CD14-positive monocyte (primary cell): ENCODE data around the gene PTGS1. TPM values are rescaled to one million over a fixed set of nuclear protein-coding genes. Genes with fewer than 3 reads are reported as not detected.
"Not testable (repeated sequence)": the region's sequence is repeated elsewhere in the genome, so short reads cannot be mapped to it uniquely, and the experiment has no call there.

Experiments
- DNase-seq, 3 donors: peaks; one replicate each; pipeline ENCODE4 v3.0.0-alpha.2; 2011 to 2022
- H2AFZ ChIP-seq: 2 replicates; pipeline ENCODE4 v1.6.0; 2012; ENCODE audit warnings: mild to moderate bottlenecking, low read depth, low read length, inconsistent platforms; ENCODE audit not compliant: insufficient read depth, poor library complexity, severe bottlenecking
- H3K27ac ChIP-seq, 2 donors: 1 replicate in 1 of 2; 2 replicates in 1 of 2; pipeline ENCODE4 v1.5.1; 2012 to 2013; ENCODE audit warnings: low read length in 2 of 2, control low read depth in 1 of 2, inconsistent platforms in 1 of 2, low read depth in 1 of 2, mild to moderate bottlenecking in 1 of 2
- H3K27me3 ChIP-seq, 2 donors: one replicate each; pipeline versions ENCODE4 v1.6.0 to v1.6.1; 2011 to 2013; ENCODE audit warnings: low read length in 2 of 2; ENCODE audit not compliant: control insufficient read depth in 2 of 2, insufficient read depth in 2 of 2
- H3K36me3 ChIP-seq, 2 donors: replicated peaks in 1 of 2; 1 replicate in 1 of 2; 2 replicates in 1 of 2; pipeline versions ENCODE4 v1.5.1 to v1.6.1; 2012 to 2013; ENCODE audit warnings: low read length in 2 of 2, control low read depth in 1 of 2, inconsistent platforms in 1 of 2, mild to moderate bottlenecking in 1 of 2; ENCODE audit not compliant: insufficient read depth in 2 of 2, control insufficient read depth in 1 of 2
- H3K4me1 ChIP-seq, 2 donors: 1 replicate in 1 of 2; 2 replicates in 1 of 2; pipeline versions ENCODE4 v1.5.1 to v1.6.1; 2012 to 2013; ENCODE audit warnings: low read length in 2 of 2, control low read depth in 1 of 2, inconsistent platforms in 1 of 2, mild to moderate bottlenecking in 1 of 2, moderate library complexity in 1 of 2; ENCODE audit not compliant: insufficient read depth in 2 of 2, control insufficient read depth in 1 of 2
- H3K4me2 ChIP-seq: replicated peaks from 2 replicates; pipeline ENCODE3; 2012; ENCODE audit warnings: low read length, moderate library complexity, mild to moderate bottlenecking; ENCODE audit not compliant: poor library complexity, severe bottlenecking; ENCODE audit errors: extremely low read depth
- H3K4me3 ChIP-seq, 3 experiments: fragments of 200-600 bp in 1 of 3; sonication (generic) in 1 of 3; replicated peaks in 1 of 3; 1 replicate in 2 of 3; 2 replicates in 1 of 3; pipeline ENCODE4 v1.5.1; 2011 to 2013; ENCODE audit warnings: low read length in 3 of 3, mild to moderate bottlenecking in 3 of 3, control low read depth in 2 of 3, low read depth in 2 of 3, inconsistent platforms in 1 of 3, moderate library complexity in 1 of 3
- H3K79me2 ChIP-seq: 2 replicates; pipeline ENCODE4 v1.6.0; 2012; ENCODE audit warnings: mild to moderate bottlenecking, control low read depth, inconsistent platforms, low read length, moderate library complexity; ENCODE audit not compliant: insufficient read depth
- H3K9ac ChIP-seq: 2 replicates; pipeline ENCODE4 v1.6.0; 2017; ENCODE audit warnings: low read length, mild to moderate bottlenecking; ENCODE audit not compliant: insufficient read depth, poor library complexity, severe bottlenecking
- H3K9me3 ChIP-seq, 2 donors: replicated peaks in 1 of 2; 1 replicate in 1 of 2; 2 replicates in 1 of 2; pipeline versions ENCODE4 v1.5.1 to v1.6.1; 2012 to 2013; ENCODE audit warnings: low read length in 2 of 2, control low read depth in 1 of 2; ENCODE audit not compliant: control insufficient read depth in 1 of 2, insufficient read depth in 1 of 2
- H4K20me1 ChIP-seq: 2 replicates; pipeline ENCODE4 v1.6.0; 2012; ENCODE audit warnings: mild to moderate bottlenecking, low read length, control low read depth, moderate library complexity; ENCODE audit not compliant: insufficient read depth
- H3K27ac Mint-ChIP-seq, 7 donors: one replicate each; pipeline ENCODE4 v1.8.0; 2020; ENCODE audit warnings: mild to moderate bottlenecking in 7 of 7, mixed read lengths in 7 of 7, moderate library complexity in 6 of 7, inconsistent platforms in 2 of 7
- H3K27me3 Mint-ChIP-seq, 3 donors: one replicate each; pipeline ENCODE4 v1.8.0; 2021 to 2022; ENCODE audit warnings: low read depth in 3 of 3, mild to moderate bottlenecking in 3 of 3, mixed read lengths in 3 of 3, moderate library complexity in 3 of 3, inconsistent platforms in 1 of 3
- H3K36me3 Mint-ChIP-seq, 2 donors: one replicate each; pipeline ENCODE4 v1.8.0; 2020; ENCODE audit warnings: mixed read lengths in 2 of 2, inconsistent platforms in 1 of 2, mild to moderate bottlenecking in 1 of 2
- H3K4me1 Mint-ChIP-seq: one replicate; pipeline ENCODE4 v1.8.0; 2020; ENCODE audit warnings: mild to moderate bottlenecking, mixed read lengths
- H3K4me3 Mint-ChIP-seq, 2 donors: one replicate each; pipeline ENCODE4 v1.8.0; 2020; ENCODE audit warnings: mild to moderate bottlenecking in 2 of 2, mixed read lengths in 2 of 2, moderate library complexity in 1 of 2
- H3K9me3 Mint-ChIP-seq, 7 donors: one replicate each; pipeline ENCODE4 v1.8.0; 2020 to 2022; ENCODE audit warnings: mixed read lengths in 7 of 7, mild to moderate bottlenecking in 6 of 7, moderate library complexity in 6 of 7, inconsistent platforms in 2 of 7
- WGBS: methylation state at CpG from one replicate; pipeline ENCODE4 v1.1.5; 2013; ENCODE audit warnings: missing lambda C conversion rate; ENCODE audit not compliant: insufficient coverage; 5-methylcytosine and 5-hydroxymethylcytosine counted together
- intact Hi-C, 2 donors: fragments of 100-400 bp; cut with micrococcal nuclease; formaldehyde crosslinking; loops; one replicate each; pipeline versions ENCODE4 v1.15.0 to v1.15.1; 2023
- polyA plus RNA-seq, 3 donors: library from polyadenylated mRNA; depleted of rRNA in 1 of 3; unstranded in 2 of 3; stranded (reverse) in 1 of 3; fragments of 300-500 nt in 2 of 3; fragments of >200 nt in 1 of 3; fragmentation: Illumina TruSeq in 2 of 3; gene quantifications; 1 replicate in 2 of 3; 2 replicates in 1 of 3; pipeline ENCODE4 v1.2.3, GENCODE V29; 2012 to 2021
- TF ChIP-seq, protein P1 (sequence below): fragments of 200-600 bp; IDR thresholded peaks from one replicate; pipeline ENCODE4 v1.8.0; 2022; ENCODE audit warnings: antibody characterized with exemption, mild to moderate bottlenecking

Gene PTGS1
- polyA plus RNA-seq, 3 donors: 17.9 to 27.8 (median 20.5) TPM

DNA sequence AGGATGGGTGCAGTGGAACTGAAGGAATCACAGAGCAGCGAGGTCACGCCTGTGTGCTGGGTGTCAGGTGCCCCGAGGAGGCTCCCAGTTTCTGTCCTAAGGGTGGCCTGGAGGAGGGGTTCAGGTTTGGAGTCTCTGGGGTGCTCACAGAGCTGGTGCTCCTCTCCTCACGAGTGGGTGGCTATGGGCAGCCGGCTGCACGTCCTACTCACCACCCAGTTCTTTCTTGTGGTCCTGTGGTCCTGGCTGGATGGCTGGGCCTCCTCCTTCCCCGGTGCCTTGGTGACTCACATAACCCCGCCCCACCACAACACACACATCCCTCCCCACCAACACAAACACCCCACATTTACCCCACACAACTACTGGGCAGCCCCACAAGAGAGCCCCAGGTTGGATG, 9.9 kb upstream of the PTGS1 start:
- Mint-ChIP-seq H3K27ac (no peak overlapping the region), H3K4me1 (peaks cover under 1% of the 10 kb centered on the region), H3K36me3 (no peaks in the 10 kb centered on the region), H3K27me3 (peaks cover 2 to 6% (median 5%) of the 10 kb centered on the region in 3 donors), H3K4me3 (no peak overlapping the region), H3K9me3 (peaks cover 0 to 6% (median 2%) of the 10 kb centered on the region in 7 donors)
- TF ChIP-seq, protein P1, sequence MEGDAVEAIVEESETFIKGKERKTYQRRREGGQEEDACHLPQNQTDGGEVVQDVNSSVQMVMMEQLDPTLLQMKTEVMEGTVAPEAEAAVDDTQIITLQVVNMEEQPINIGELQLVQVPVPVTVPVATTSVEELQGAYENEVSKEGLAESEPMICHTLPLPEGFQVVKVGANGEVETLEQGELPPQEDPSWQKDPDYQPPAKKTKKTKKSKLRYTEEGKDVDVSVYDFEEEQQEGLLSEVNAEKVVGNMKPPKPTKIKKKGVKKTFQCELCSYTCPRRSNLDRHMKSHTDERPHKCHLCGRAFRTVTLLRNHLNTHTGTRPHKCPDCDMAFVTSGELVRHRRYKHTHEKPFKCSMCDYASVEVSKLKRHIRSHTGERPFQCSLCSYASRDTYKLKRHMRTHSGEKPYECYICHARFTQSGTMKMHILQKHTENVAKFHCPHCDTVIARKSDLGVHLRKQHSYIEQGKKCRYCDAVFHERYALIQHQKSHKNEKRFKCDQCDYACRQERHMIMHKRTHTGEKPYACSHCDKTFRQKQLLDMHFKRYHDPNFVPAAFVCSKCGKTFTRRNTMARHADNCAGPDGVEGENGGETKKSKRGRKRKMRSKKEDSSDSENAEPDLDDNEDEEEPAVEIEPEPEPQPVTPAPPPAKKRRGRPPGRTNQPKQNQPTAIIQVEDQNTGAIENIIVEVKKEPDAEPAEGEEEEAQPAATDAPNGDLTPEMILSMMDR: no peak
- Histone ChIP-seq H3K27ac (no peak overlapping the region), H3K27me3 (no peaks in the 10 kb centered on the region), H3K9me3 (no peaks in the 10 kb centered on the region), H4K20me1 (no peaks in the 10 kb centered on the region), H3K4me3 (no peak overlapping the region), H3K79me2 (no peaks in the 10 kb centered on the region), H3K9ac (no peak overlapping the region), H3K4me2 (no peak overlapping the region), H3K4me1 (peaks cover under 1 to 2% of the 10 kb centered on the region in 2 donors), H3K36me3 (no peaks in the 10 kb centered on the region), H2AFZ (no peak overlapping the region)
- WGBS: 88% methylated on average over 6 of the region's 8 CpGs
- DNase-seq: no peak
- intact Hi-C loops: no loop called here

DNA sequence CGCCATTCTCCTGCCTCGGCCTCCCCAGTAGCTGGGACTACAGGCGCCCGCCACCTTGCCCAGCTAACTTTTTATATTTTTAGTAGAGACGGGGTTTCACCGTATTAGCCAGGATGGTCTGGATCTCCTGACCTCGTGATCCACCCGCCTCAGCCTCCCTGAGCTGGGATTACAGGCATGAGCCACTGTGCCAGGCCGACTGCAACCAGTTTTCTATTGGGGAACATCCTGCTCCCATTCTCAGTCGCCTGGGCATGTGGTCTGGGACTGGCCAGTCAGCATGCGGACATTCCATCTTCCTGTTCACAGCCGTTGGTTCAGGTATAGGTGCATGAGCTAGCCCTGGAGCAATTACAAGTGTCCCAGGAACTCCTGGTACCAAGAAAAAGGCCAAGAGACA, 7.7 kb upstream of the PTGS1 start:
- H3K9ac ChIP-seq, H3K4me1 ChIP-seq, DNase-seq, H3K4me1 Mint-ChIP-seq, H3K36me3 Mint-ChIP-seq, H3K9me3 Mint-ChIP-seq, H3K27ac ChIP-seq, H3K4me2 ChIP-seq, H3K4me3 Mint-ChIP-seq, H3K27me3 ChIP-seq, H4K20me1 ChIP-seq, intact Hi-C loops, H2AFZ ChIP-seq, H3K27me3 Mint-ChIP-seq, H3K9me3 ChIP-seq, H3K4me3 ChIP-seq, H3K27ac Mint-ChIP-seq, H3K36me3 ChIP-seq, H3K79me2 ChIP-seq: not testable (repeated sequence)
- WGBS: 95% methylated on average over 9 of the region's 12 CpGs
